ENCODE results near the gene DAND5. TPM values are rescaled to one million over a fixed set of nuclear protein-coding genes. Genes with fewer than 3 reads are reported as not detected.

Gene DAND5
- total and polyA plus RNA-seq, 2 donors (not counting 1 experiment from before 2014, with no cell fraction given): not detected

DNA sequence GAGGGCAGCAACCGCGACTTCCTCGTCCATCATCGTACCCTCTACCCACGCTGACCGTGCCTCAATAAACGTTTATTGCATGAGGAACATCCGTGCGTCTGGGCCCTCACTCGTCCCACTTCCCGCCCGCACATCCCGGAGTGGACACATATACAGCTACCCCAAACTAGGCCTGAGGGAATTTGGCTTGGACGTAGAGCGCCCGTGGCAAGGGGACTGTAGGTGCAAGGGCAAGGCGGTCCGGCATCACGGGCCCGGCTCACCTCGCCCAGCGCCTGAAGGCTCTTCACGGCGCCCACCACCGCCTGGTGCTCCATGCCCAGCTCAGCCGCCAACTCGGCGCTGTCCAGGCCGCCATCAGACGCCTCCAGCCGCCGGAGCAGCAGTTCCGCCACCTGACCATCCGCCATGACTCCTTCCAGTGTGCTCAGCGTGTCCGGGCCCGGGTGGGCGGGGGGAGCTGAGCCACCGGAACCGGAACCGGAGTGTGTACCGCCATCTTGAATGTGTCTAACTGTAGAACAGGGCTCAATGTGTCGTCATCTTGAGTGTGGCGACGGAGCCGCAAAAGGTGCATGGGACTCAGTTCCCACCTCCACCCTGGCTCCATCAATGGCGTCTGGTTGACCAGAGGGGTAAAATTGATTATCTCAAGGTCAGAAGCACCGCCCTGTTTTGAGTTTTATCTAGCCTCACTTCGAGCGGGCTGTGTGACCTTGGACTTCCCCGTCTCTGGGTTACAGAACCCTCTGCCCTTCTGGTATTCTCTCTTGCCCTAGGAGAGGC is 35.9 kb upstream of the DAND5 start, which contains the start of gene FARSA:
Gene FARSA (minus strand): TSS at position 425 of the 786 bp plus-strand sequence. CDS start 15 bp downstream, at position 410.
- Histone ChIP-seq H3K9me3 (ENCODE audit: control extremely low read depth in 1 of 3, control insufficient read depth in 2 of 3, insufficient read depth in 1 of 3, low read length in 2 of 3) (no peaks in the 10 kb centered on the region), H3K4me1 (ENCODE audit: control insufficient read depth in 2 of 2, insufficient read depth in 2 of 2, low read length in 2 of 2) (peaks cover 29 to 42% of the 10 kb centered on the region in 2 donors), H3K27ac (ENCODE audit: low read length in 2 of 2) (peak within 1 kb of the TSS; percentile 53 to 73), H3K4me3 (ENCODE audit: control extremely low read depth in 1 of 5, extremely low read depth in 1 of 5, insufficient read depth in 1 of 5, low read depth in 2 of 5, low read length in 4 of 5) (peak within 1 kb of the TSS; percentile 73 to 94 (median 88)), H3K27me3 (replicated peaks in 1 of 4; ENCODE audit: control extremely low read depth in 1 of 4, control insufficient read depth in 3 of 4, insufficient read depth in 4 of 4, low read length in 3 of 4) (no peaks in the 10 kb centered on the region), H3K9ac (ENCODE audit: low read length) (peak within 1 kb of the TSS; percentile 88), H3K4me2 (replicated peaks; ENCODE audit: low read depth, low read length, poor library complexity, severe bottlenecking) (peak within 1 kb of the TSS; percentile 86), H2AFZ (ENCODE audit: insufficient read depth, low read depth, low read length, poor library complexity, severe bottlenecking) (peak within 1 kb of the TSS; percentile 84), H3K36me3 (replicated peaks in 1 of 2; ENCODE audit: control extremely low read depth in 1 of 2, control insufficient read depth in 1 of 2, extremely low read depth in 1 of 2, insufficient read depth in 2 of 2, low read length in 1 of 2) (peaks cover 5 to 22% of the 10 kb centered on the region in 2 experiments), H4K20me1 (ENCODE audit: control insufficient read depth, insufficient read depth, low read length, poor library complexity, severe bottlenecking) (peaks cover 23% of the 10 kb centered on the region), H3K79me2 (ENCODE audit: control insufficient read depth, insufficient read depth, low read length) (peaks cover 55% of the 10 kb centered on the region)
- Mint-ChIP-seq H3K4me1 (peaks cover 42% of the 10 kb centered on the region), H3K9me3 (ENCODE audit: insufficient read depth) (no peaks in the 10 kb centered on the region), H3K27me3 (no peaks in the 10 kb centered on the region), H3K4me3 (peak within 1 kb of the TSS; percentile 90), H3K27ac (peak within 1 kb of the TSS; percentile 83)
- intact Hi-C loops (cut with micrococcal nuclease): loop anchor here (1.0 kb wide), 2 partner anchors 12 to 42 kb away; partner anchors contain the start of genes GCDH and RAD23A
- CTCF ChIA-PET: interaction anchor here (0.6 to 2.9 kb wide), 9 partner anchors 13 to 167 kb away, joined by 3 to 9 read pairs (median 4); no protein-coding TSS in a partner anchor
- TF ChIP-seq EZH2 (IDR thresholded peaks at IDR 0.05; ENCODE audit: borderline replicate concordance, insufficient read depth, low read depth, low read length, poor library complexity, severe bottlenecking): no peak
- DNase-seq (peak; percentile 93), ATAC-seq (ENCODE audit: low read depth) (peak; percentile 56)
- POLR2A ChIA-PET: interaction anchor here (0.6 to 1.5 kb wide), 6 partner anchors 9 to 139 kb away, joined by 3 to 7 read pairs (median 4); partner anchors contain the start of gene SYCE2
- under 1% methylated on average over 51 of the region's 51 CpGs for WGBS (ENCODE audit: insufficient coverage)

DNA sequence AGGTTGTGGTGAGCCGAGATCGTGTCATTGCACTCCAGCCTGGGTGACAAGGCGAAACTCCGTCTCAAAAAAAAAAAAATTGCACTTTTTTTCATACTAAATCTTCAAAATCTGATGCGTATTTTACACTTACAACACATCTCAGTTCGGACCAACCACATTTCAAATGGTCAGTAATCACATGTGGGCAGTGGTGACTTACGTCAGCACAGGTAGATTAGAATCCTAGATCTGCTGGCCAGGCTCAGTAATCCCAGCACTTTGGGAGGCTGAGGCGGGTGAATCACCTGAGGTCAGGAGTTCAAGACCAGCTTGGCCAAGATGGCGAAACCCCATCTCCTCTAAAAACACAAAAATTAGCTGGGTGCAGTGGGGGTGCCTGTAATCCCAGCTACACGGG is 34.3 kb upstream of the DAND5 start:
- Histone ChIP-seq H3K4me1 (ENCODE audit: control insufficient read depth in 2 of 2, insufficient read depth in 2 of 2, low read length in 2 of 2) (peaks cover 36 to 54% of the 10 kb centered on the region in 2 donors), H3K36me3 (replicated peaks in 1 of 2; ENCODE audit: control extremely low read depth in 1 of 2, control insufficient read depth in 1 of 2, extremely low read depth in 1 of 2, insufficient read depth in 2 of 2, low read length in 1 of 2) (peaks cover 3 to 14% of the 10 kb centered on the region in 2 experiments), H3K9me3 (ENCODE audit: control extremely low read depth in 1 of 3, control insufficient read depth in 2 of 3, insufficient read depth in 1 of 3, low read length in 2 of 3) (no peaks in the 10 kb centered on the region), H3K9ac (ENCODE audit: low read length) (no peak overlapping the region), H3K4me2 (replicated peaks; ENCODE audit: low read depth, low read length, poor library complexity, severe bottlenecking) (no peak overlapping the region), H3K27ac (ENCODE audit: low read length in 2 of 2) (no peak overlapping the region), H4K20me1 (ENCODE audit: control insufficient read depth, insufficient read depth, low read length, poor library complexity, severe bottlenecking) (peaks cover 33% of the 10 kb centered on the region), H2AFZ (ENCODE audit: insufficient read depth, low read depth, low read length, poor library complexity, severe bottlenecking) (no peak overlapping the region), H3K79me2 (ENCODE audit: control insufficient read depth, insufficient read depth, low read length) (peaks cover 59% of the 10 kb centered on the region), H3K27me3 (replicated peaks in 1 of 4; ENCODE audit: control extremely low read depth in 1 of 4, control insufficient read depth in 3 of 4, insufficient read depth in 4 of 4, low read length in 3 of 4) (no peaks in the 10 kb centered on the region), H3K4me3 (ENCODE audit: control extremely low read depth in 1 of 5, extremely low read depth in 1 of 5, insufficient read depth in 1 of 5, low read depth in 2 of 5, low read length in 4 of 5) (no peak overlapping the region)
- 97% methylated on average over 6 of the region's 10 CpGs for WGBS (ENCODE audit: insufficient coverage)
- H3K4me1 Mint-ChIP-seq: peaks cover 53% of the 10 kb centered on the region
- no peaks in the 10 kb centered on the region for H3K9me3 Mint-ChIP-seq (ENCODE audit: insufficient read depth)
- POLR2A ChIA-PET: no interaction called here
- intact Hi-C loops (cut with micrococcal nuclease): no loop called here
- DNase-seq (no peak), ATAC-seq (ENCODE audit: low read depth) (no peak)
- no peak overlapping the region for H3K27ac Mint-ChIP-seq
- peak overlapping the region; percentile 45 for H3K4me3 Mint-ChIP-seq
- CTCF ChIA-PET: interaction anchor here (0.7 kb wide), 1 partner anchor 98 kb away, joined by 4 read pairs; no protein-coding TSS in a partner anchor
- no peaks in the 10 kb centered on the region for H3K27me3 Mint-ChIP-seq
- TF ChIP-seq EZH2 (IDR thresholded peaks at IDR 0.05; ENCODE audit: borderline replicate concordance, insufficient read depth, low read depth, low read length, poor library complexity, severe bottlenecking): no peak

Data from B cell (primary cell).